Endothelial cell of umbilical vein (primary cell): ENCODE data around the gene C16orf74. TPM values are rescaled to one million over a fixed set of nuclear protein-coding genes. Genes with fewer than 3 reads are reported as not detected.

Experiments
- BruUV-seq: library from RNA; stranded (reverse); fragments of 400-500 nt; replicated peaks from 2 replicates; lab custom pipeline; 2021; lab: Mats Ljungman, UMichigan
- CTCF ChIA-PET: fragments of 300-600, 350-600 bp; sonication (Branson Sonifier 250); formaldehyde crosslinking; loops from one replicate; lab custom pipeline; 2021; ENCODE audit warnings: antibody characterized with exemption, inconsistent platforms; lab: Charles Lee
- POLR2A ChIA-PET: fragments of 300-600, 350-600 bp; sonication (Branson Sonifier 250); formaldehyde crosslinking; loops from one replicate; lab custom pipeline; 2021; ENCODE audit warnings: antibody characterized with exemption, inconsistent platforms; lab: Charles Lee
- DNase-seq: peaks from one replicate; pipeline ENCODE4 v3.0.0-alpha.2; 2011; ENCODE audit warnings: low read depth, low spot score
- FAIRE-seq: peaks from 2 replicates; lab custom pipeline; 2011; peaks lifted over from hg19 to GRCh38; lab: Jason Lieb, UNC
- H2AFZ ChIP-seq: 2 replicates; pipeline ENCODE4 v1.6.0; 2012; ENCODE audit warnings: low read depth, low read length, control low read depth, inconsistent platforms
- H3K27ac ChIP-seq: 2 replicates; pipeline ENCODE4 v1.5.1; 2011; ENCODE audit warnings: low read depth, mild to moderate bottlenecking, control low read depth, low read length, moderate library complexity; ENCODE audit not compliant: insufficient read depth
- H3K27me3 ChIP-seq, 2 experiments: 2 replicates each; pipeline versions ENCODE4 v1.6.0 to v1.6.1; 2011; ENCODE audit warnings: low read length in 2 of 2, mixed read lengths in 1 of 2; ENCODE audit not compliant: control insufficient read depth in 2 of 2, insufficient read depth in 2 of 2
- H3K36me3 ChIP-seq, 2 experiments: 2 replicates in 1 of 2; 3 replicates in 1 of 2; pipeline ENCODE4 v1.5.1; 2011; ENCODE audit warnings: low read length in 2 of 2, mild to moderate bottlenecking in 1 of 2, moderate library complexity in 1 of 2; ENCODE audit not compliant: control insufficient read depth in 2 of 2, insufficient read depth in 2 of 2; ENCODE audit errors: extremely low read depth in 1 of 2
- H3K4me1 ChIP-seq: 3 replicates; pipeline ENCODE4 v1.5.1; 2011; ENCODE audit warnings: mild to moderate bottlenecking, low read length; ENCODE audit not compliant: control insufficient read depth, insufficient read depth; ENCODE audit errors: extremely low read depth
- H3K4me2 ChIP-seq: 2 replicates; pipeline ENCODE4 v1.6.1; 2011; ENCODE audit warnings: low read length, control low read depth, mixed read lengths; ENCODE audit not compliant: insufficient read depth
- H3K4me3 ChIP-seq, 3 experiments: fragments of 200-600 bp in 1 of 3; sonication (generic), shearing (Covaris generic) in 1 of 3; replicated peaks in 1 of 3; 2 replicates each; pipeline ENCODE4 v1.5.1; 2011 to 2016; ENCODE audit warnings: control low read depth in 3 of 3, low read length in 3 of 3, mild to moderate bottlenecking in 2 of 3, inconsistent platforms in 1 of 3, low read depth in 1 of 3, moderate library complexity in 1 of 3; ENCODE audit not compliant: insufficient read depth in 1 of 3
- H3K79me2 ChIP-seq: 2 replicates; pipeline ENCODE4 v1.6.0; 2012; ENCODE audit warnings: low read length, inconsistent platforms; ENCODE audit not compliant: control insufficient read depth, insufficient read depth
- H3K9ac ChIP-seq: replicated peaks from 2 replicates; pipeline ENCODE3; 2011; ENCODE audit warnings: low read length, control low read depth; ENCODE audit not compliant: insufficient read depth; ENCODE audit errors: extremely low read depth
- H3K9me1 ChIP-seq: replicated peaks from 3 replicates; pipeline ENCODE4 v1.6.0; 2011; ENCODE audit warnings: mild to moderate bottlenecking, low read length; ENCODE audit not compliant: control insufficient read depth, insufficient read depth; ENCODE audit errors: extremely low read depth
- H3K9me3 ChIP-seq: replicated peaks from 2 replicates; pipeline ENCODE4 v1.5.1; 2012; ENCODE audit warnings: low read length, inconsistent platforms; ENCODE audit not compliant: control insufficient read depth, insufficient read depth
- H4K20me1 ChIP-seq: replicated peaks from 2 replicates; pipeline ENCODE3; 2011; ENCODE audit warnings: mild to moderate bottlenecking, low read length; ENCODE audit not compliant: control insufficient read depth, insufficient read depth; ENCODE audit errors: extremely low read depth
- EZH2 ChIP-seq: IDR thresholded peaks from 2 replicates; pipeline ENCODE4 v1.6.1; 2012; ENCODE audit warnings: borderline replicate concordance, low read depth, mild to moderate bottlenecking, moderate library complexity, low read length, inconsistent platforms; ENCODE audit not compliant: severe bottlenecking
- FOS ChIP-seq: IDR thresholded peaks from 2 replicates; pipeline ENCODE4 v1.6.1; 2011; ENCODE audit warnings: mild to moderate bottlenecking, low read length, moderate library complexity, borderline replicate concordance; ENCODE audit not compliant: insufficient read depth
- GATA2 ChIP-seq: IDR thresholded peaks from 2 replicates; pipeline ENCODE4 v1.7.0; 2011; ENCODE audit warnings: low read depth, mild to moderate bottlenecking, moderate library complexity, mixed read lengths, low read length; ENCODE audit not compliant: insufficient read length, insufficient read depth
- JUN ChIP-seq: IDR thresholded peaks from 2 replicates; pipeline ENCODE4 v1.6.1; 2011; ENCODE audit warnings: borderline replicate concordance, low read depth; ENCODE audit not compliant: insufficient read length, insufficient read depth
- MYC ChIP-seq: IDR thresholded peaks from one replicate; pipeline ENCODE4 v1.6.1; 2011; ENCODE audit warnings: mild to moderate bottlenecking, low read depth, low read length
- POLR2A ChIP-seq: IDR thresholded peaks from 2 replicates; pipeline ENCODE4 v1.6.1; 2012; ENCODE audit warnings: low read depth, mild to moderate bottlenecking, control low read depth, low read length
- POLR2AphosphoS5 ChIP-seq: IDR thresholded peaks from 2 replicates; pipeline ENCODE4 v1.6.1; 2012; ENCODE audit warnings: low read depth, mild to moderate bottlenecking, control low read depth, low read length, moderate library complexity; ENCODE audit not compliant: insufficient read depth
- dilution Hi-C: fragments of 300-500 bp; cut with MboI; formaldehyde crosslinking; loops from one replicate; pipeline ENCODE4 v1.15.0; 2019; ENCODE audit warnings: low sequenced_read_pairs; ENCODE audit not compliant: extremely low pct_ligation_motif_present
- intact Hi-C: fragments of 100-400 bp; cut with micrococcal nuclease; formaldehyde crosslinking; loops from one replicate; pipeline ENCODE4 v1.10.0; 2022
- polyA plus RNA-seq, 4 experiments: library from polyadenylated mRNA; depleted of rRNA in 3 of 4; stranded (reverse) in 3 of 4; unstranded in 1 of 4; fragments of >200 nt; gene quantifications; 2 replicates each; pipeline versions ENCODE4 v1.2.1 to v1.2.3, GENCODE V29; 2011 to 2012; ENCODE audit warnings: missing spikeins in 1 of 4
- total RNA-seq: library from RNA; stranded (reverse); gene quantifications from 2 replicates; pipeline ENCODE4 v1.2.3, GENCODE V29; 2021
- TF ChIP-seq, protein P1 (sequence below): IDR thresholded peaks from 2 replicates; pipeline ENCODE4 v1.6.1; 2011; ENCODE audit not compliant: insufficient read depth, insufficient read length
- TF ChIP-seq, protein P2 (sequence below), 2 donors: IDR thresholded peaks; 1 replicate in 1 of 2; 2 replicates in 1 of 2; pipeline ENCODE4 v1.5.1; 2011; ENCODE audit warnings: low read length in 2 of 2, mild to moderate bottlenecking in 2 of 2, moderate library complexity in 2 of 2, control low read depth in 1 of 2, inconsistent platforms in 1 of 2, low read depth in 1 of 2; ENCODE audit not compliant: insufficient read depth in 1 of 2; ENCODE audit errors: extremely low read depth in 1 of 2

Gene C16orf74
- total and polyA plus RNA-seq, 2 donors (not counting 3 experiments of a cell fraction or from before 2014, with no cell fraction given) = 12.1 to 38.7 TPM

DNA sequence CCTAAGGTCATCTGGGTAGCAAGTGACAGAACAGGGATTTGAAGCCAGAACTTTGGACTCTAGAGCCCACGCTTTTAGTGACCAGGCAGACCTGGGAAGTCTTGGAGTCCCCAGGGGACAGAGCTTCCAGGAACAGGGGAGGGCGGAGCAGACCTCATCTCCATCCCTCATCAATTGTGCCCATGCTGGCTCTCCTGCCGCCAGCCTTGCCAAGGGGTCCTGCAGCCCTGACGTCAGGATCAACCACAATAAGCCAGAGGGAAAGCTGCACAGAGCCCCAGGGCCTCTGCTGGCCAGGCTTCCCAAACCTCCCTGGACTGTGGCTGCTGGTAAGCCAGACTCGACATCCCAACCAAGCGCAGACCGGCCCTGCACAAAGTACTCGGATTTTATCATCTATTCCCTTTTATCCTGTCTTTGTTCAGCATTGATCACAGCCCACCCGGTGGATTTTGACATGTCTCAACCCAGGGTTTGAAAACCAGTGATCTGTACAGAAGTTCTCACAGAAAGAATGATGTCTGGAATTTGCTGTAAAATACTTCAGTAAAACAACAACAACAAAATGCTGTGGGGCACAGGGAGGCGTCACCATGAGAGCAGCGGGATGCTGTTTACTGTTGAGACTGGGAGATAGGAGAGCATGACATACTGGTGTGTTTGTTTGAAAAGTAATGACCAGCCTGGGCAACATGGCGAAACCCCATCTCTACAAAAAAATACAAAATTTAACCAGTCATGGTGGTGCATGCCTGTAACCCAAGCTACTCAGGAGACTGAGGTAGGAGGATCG, 11.8 kb downstream of the C16orf74 start:
- Histone ChIP-seq H3K27ac (no peak overlapping the region), H3K4me1 (no peaks in the 10 kb centered on the region), H3K4me3 (no peak overlapping the region), H3K9me3 (no peaks in the 10 kb centered on the region), H3K27me3 (no peaks in the 10 kb centered on the region), H3K79me2 (peaks cover 48% of the 10 kb centered on the region), H3K9ac (no peak overlapping the region), H3K4me2 (no peak overlapping the region), H2AFZ (no peak overlapping the region), H3K36me3 (peaks cover 0 to 5% of the 10 kb centered on the region in 2 experiments), H3K9me1 (no peaks in the 10 kb centered on the region), H4K20me1 (no peaks in the 10 kb centered on the region)
- intact Hi-C loops = no loop called here
- POLR2A ChIA-PET = no interaction called here
- dilution Hi-C loops = no loop called here
- TF ChIP-seq POLR2A (no peak), GATA2 (no peak), EZH2 (no peak), FOS (no peak), MYC (no peak), POLR2AphosphoS5 (no peak), JUN (no peak)
- TF ChIP-seq, protein P1, sequence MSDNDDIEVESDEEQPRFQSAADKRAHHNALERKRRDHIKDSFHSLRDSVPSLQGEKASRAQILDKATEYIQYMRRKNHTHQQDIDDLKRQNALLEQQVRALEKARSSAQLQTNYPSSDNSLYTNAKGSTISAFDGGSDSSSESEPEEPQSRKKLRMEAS = no peak
- TF ChIP-seq, protein P2, sequence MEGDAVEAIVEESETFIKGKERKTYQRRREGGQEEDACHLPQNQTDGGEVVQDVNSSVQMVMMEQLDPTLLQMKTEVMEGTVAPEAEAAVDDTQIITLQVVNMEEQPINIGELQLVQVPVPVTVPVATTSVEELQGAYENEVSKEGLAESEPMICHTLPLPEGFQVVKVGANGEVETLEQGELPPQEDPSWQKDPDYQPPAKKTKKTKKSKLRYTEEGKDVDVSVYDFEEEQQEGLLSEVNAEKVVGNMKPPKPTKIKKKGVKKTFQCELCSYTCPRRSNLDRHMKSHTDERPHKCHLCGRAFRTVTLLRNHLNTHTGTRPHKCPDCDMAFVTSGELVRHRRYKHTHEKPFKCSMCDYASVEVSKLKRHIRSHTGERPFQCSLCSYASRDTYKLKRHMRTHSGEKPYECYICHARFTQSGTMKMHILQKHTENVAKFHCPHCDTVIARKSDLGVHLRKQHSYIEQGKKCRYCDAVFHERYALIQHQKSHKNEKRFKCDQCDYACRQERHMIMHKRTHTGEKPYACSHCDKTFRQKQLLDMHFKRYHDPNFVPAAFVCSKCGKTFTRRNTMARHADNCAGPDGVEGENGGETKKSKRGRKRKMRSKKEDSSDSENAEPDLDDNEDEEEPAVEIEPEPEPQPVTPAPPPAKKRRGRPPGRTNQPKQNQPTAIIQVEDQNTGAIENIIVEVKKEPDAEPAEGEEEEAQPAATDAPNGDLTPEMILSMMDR (IDR thresholded peaks at IDR 0.05; ENCODE audit: extremely low read depth in 1 of 2, insufficient read depth in 1 of 2, low read depth in 1 of 2, low read length in 2 of 2) = no peak
- no peak for FAIRE-seq
- CTCF ChIA-PET = no interaction called here
- no TSS peak for BruUV-seq
- no peak for DNase-seq
